Endothelial cell of umbilical vein (primary cell): ENCODE data around the gene DLEC1. TPM values are rescaled to one million over a fixed set of nuclear protein-coding genes. Genes with fewer than 3 reads are reported as not detected.

ENCODE experiments used
- BruUV-seq: library from RNA; stranded (reverse); fragments of 400-500 nt; replicated peaks from 2 replicates; lab custom pipeline; 2021; lab: Mats Ljungman, UMichigan
- CTCF ChIA-PET: fragments of 300-600, 350-600 bp; sonication (Branson Sonifier 250); formaldehyde crosslinking; loops from one replicate; lab custom pipeline; 2021; ENCODE audit warnings: antibody characterized with exemption, inconsistent platforms; lab: Charles Lee
- POLR2A ChIA-PET: fragments of 300-600, 350-600 bp; sonication (Branson Sonifier 250); formaldehyde crosslinking; loops from one replicate; lab custom pipeline; 2021; ENCODE audit warnings: antibody characterized with exemption, inconsistent platforms; lab: Charles Lee
- DNase-seq: peaks from one replicate; pipeline ENCODE4 v3.0.0-alpha.2; 2011; ENCODE audit warnings: low read depth, low spot score
- FAIRE-seq: peaks from 2 replicates; lab custom pipeline; 2011; peaks lifted over from hg19 to GRCh38; lab: Jason Lieb, UNC
- H2AFZ ChIP-seq: 2 replicates; pipeline ENCODE4 v1.6.0; 2012; ENCODE audit warnings: low read depth, low read length, control low read depth, inconsistent platforms
- H3K27ac ChIP-seq: 2 replicates; pipeline ENCODE4 v1.5.1; 2011; ENCODE audit warnings: low read depth, mild to moderate bottlenecking, control low read depth, low read length, moderate library complexity; ENCODE audit not compliant: insufficient read depth
- H3K27me3 ChIP-seq, 2 experiments: 2 replicates each; pipeline versions ENCODE4 v1.6.0 to v1.6.1; 2011; ENCODE audit warnings: low read length in 2 of 2, mixed read lengths in 1 of 2; ENCODE audit not compliant: control insufficient read depth in 2 of 2, insufficient read depth in 2 of 2
- H3K36me3 ChIP-seq, 2 experiments: 2 replicates in 1 of 2; 3 replicates in 1 of 2; pipeline ENCODE4 v1.5.1; 2011; ENCODE audit warnings: low read length in 2 of 2, mild to moderate bottlenecking in 1 of 2, moderate library complexity in 1 of 2; ENCODE audit not compliant: control insufficient read depth in 2 of 2, insufficient read depth in 2 of 2; ENCODE audit errors: extremely low read depth in 1 of 2
- H3K4me1 ChIP-seq: 3 replicates; pipeline ENCODE4 v1.5.1; 2011; ENCODE audit warnings: mild to moderate bottlenecking, low read length; ENCODE audit not compliant: control insufficient read depth, insufficient read depth; ENCODE audit errors: extremely low read depth
- H3K4me2 ChIP-seq: 2 replicates; pipeline ENCODE4 v1.6.1; 2011; ENCODE audit warnings: low read length, control low read depth, mixed read lengths; ENCODE audit not compliant: insufficient read depth
- H3K4me3 ChIP-seq, 3 experiments: fragments of 200-600 bp in 1 of 3; sonication (generic), shearing (Covaris generic) in 1 of 3; replicated peaks in 1 of 3; 2 replicates each; pipeline ENCODE4 v1.5.1; 2011 to 2016; ENCODE audit warnings: control low read depth in 3 of 3, low read length in 3 of 3, mild to moderate bottlenecking in 2 of 3, inconsistent platforms in 1 of 3, low read depth in 1 of 3, moderate library complexity in 1 of 3; ENCODE audit not compliant: insufficient read depth in 1 of 3
- H3K79me2 ChIP-seq: 2 replicates; pipeline ENCODE4 v1.6.0; 2012; ENCODE audit warnings: low read length, inconsistent platforms; ENCODE audit not compliant: control insufficient read depth, insufficient read depth
- H3K9ac ChIP-seq: replicated peaks from 2 replicates; pipeline ENCODE3; 2011; ENCODE audit warnings: low read length, control low read depth; ENCODE audit not compliant: insufficient read depth; ENCODE audit errors: extremely low read depth
- H3K9me1 ChIP-seq: replicated peaks from 3 replicates; pipeline ENCODE4 v1.6.0; 2011; ENCODE audit warnings: mild to moderate bottlenecking, low read length; ENCODE audit not compliant: control insufficient read depth, insufficient read depth; ENCODE audit errors: extremely low read depth
- H3K9me3 ChIP-seq: replicated peaks from 2 replicates; pipeline ENCODE4 v1.5.1; 2012; ENCODE audit warnings: low read length, inconsistent platforms; ENCODE audit not compliant: control insufficient read depth, insufficient read depth
- H4K20me1 ChIP-seq: replicated peaks from 2 replicates; pipeline ENCODE3; 2011; ENCODE audit warnings: mild to moderate bottlenecking, low read length; ENCODE audit not compliant: control insufficient read depth, insufficient read depth; ENCODE audit errors: extremely low read depth
- CTCF ChIP-seq, 2 donors: IDR thresholded peaks; 1 replicate in 1 of 2; 2 replicates in 1 of 2; pipeline ENCODE4 v1.5.1; 2011; ENCODE audit warnings: low read length in 2 of 2, mild to moderate bottlenecking in 2 of 2, moderate library complexity in 2 of 2, control low read depth in 1 of 2, inconsistent platforms in 1 of 2, low read depth in 1 of 2; ENCODE audit not compliant: insufficient read depth in 1 of 2; ENCODE audit errors: extremely low read depth in 1 of 2
- EZH2 ChIP-seq: IDR thresholded peaks from 2 replicates; pipeline ENCODE4 v1.6.1; 2012; ENCODE audit warnings: borderline replicate concordance, low read depth, mild to moderate bottlenecking, moderate library complexity, low read length, inconsistent platforms; ENCODE audit not compliant: severe bottlenecking
- FOS ChIP-seq: IDR thresholded peaks from 2 replicates; pipeline ENCODE4 v1.6.1; 2011; ENCODE audit warnings: mild to moderate bottlenecking, low read length, moderate library complexity, borderline replicate concordance; ENCODE audit not compliant: insufficient read depth
- GATA2 ChIP-seq: IDR thresholded peaks from 2 replicates; pipeline ENCODE4 v1.7.0; 2011; ENCODE audit warnings: low read depth, mild to moderate bottlenecking, moderate library complexity, mixed read lengths, low read length; ENCODE audit not compliant: insufficient read length, insufficient read depth
- JUN ChIP-seq: IDR thresholded peaks from 2 replicates; pipeline ENCODE4 v1.6.1; 2011; ENCODE audit warnings: borderline replicate concordance, low read depth; ENCODE audit not compliant: insufficient read length, insufficient read depth
- MYC ChIP-seq: IDR thresholded peaks from one replicate; pipeline ENCODE4 v1.6.1; 2011; ENCODE audit warnings: mild to moderate bottlenecking, low read depth, low read length
- POLR2A ChIP-seq: IDR thresholded peaks from 2 replicates; pipeline ENCODE4 v1.6.1; 2012; ENCODE audit warnings: low read depth, mild to moderate bottlenecking, control low read depth, low read length
- POLR2AphosphoS5 ChIP-seq: IDR thresholded peaks from 2 replicates; pipeline ENCODE4 v1.6.1; 2012; ENCODE audit warnings: low read depth, mild to moderate bottlenecking, control low read depth, low read length, moderate library complexity; ENCODE audit not compliant: insufficient read depth
- dilution Hi-C: fragments of 300-500 bp; cut with MboI; formaldehyde crosslinking; loops from one replicate; pipeline ENCODE4 v1.15.0; 2019; ENCODE audit warnings: low sequenced_read_pairs; ENCODE audit not compliant: extremely low pct_ligation_motif_present
- intact Hi-C: fragments of 100-400 bp; cut with micrococcal nuclease; formaldehyde crosslinking; loops from one replicate; pipeline ENCODE4 v1.10.0; 2022
- polyA plus RNA-seq, 4 experiments: library from polyadenylated mRNA; depleted of rRNA in 3 of 4; stranded (reverse) in 3 of 4; unstranded in 1 of 4; fragments of >200 nt; gene quantifications; 2 replicates each; pipeline versions ENCODE4 v1.2.1 to v1.2.3, GENCODE V29; 2011 to 2012; ENCODE audit warnings: missing spikeins in 1 of 4
- total RNA-seq: library from RNA; stranded (reverse); gene quantifications from 2 replicates; pipeline ENCODE4 v1.2.3, GENCODE V29; 2021
- TF ChIP-seq, protein P1 (sequence below): IDR thresholded peaks from 2 replicates; pipeline ENCODE4 v1.6.1; 2011; ENCODE audit not compliant: insufficient read depth, insufficient read length

DLEC1 gene
- total and polyA plus RNA-seq, 2 donors (not counting 3 experiments of a cell fraction or from before 2014, with no cell fraction given): not detected

GRCh38 chr3:38157595-38157994, 118.6 kb downstream of the DLEC1 start:
- Histone ChIP-seq H3K9ac (no peak overlapping the region), H3K27ac (no peak overlapping the region), H4K20me1 (no peaks in the 10 kb centered on the region), H2AFZ (no peak overlapping the region), H3K4me1 (no peaks in the 10 kb centered on the region), H3K79me2 (no peaks in the 10 kb centered on the region), H3K4me2 (no peak overlapping the region), H3K9me1 (no peaks in the 10 kb centered on the region), H3K4me3 (no peak overlapping the region), H3K27me3 (no peaks in the 10 kb centered on the region), H3K9me3 (no peaks in the 10 kb centered on the region), H3K36me3 (no peaks in the 10 kb centered on the region)
- BruUV-seq: no TSS peak
- DNase-seq (no peak), FAIRE-seq (no peak)
- POLR2A ChIA-PET: no interaction called here
- dilution Hi-C loops: no loop called here
- CTCF ChIA-PET: no interaction called here
- TF ChIP-seq GATA2 (no peak), CTCF (IDR thresholded peaks at IDR 0.05; ENCODE audit: extremely low read depth in 1 of 2, insufficient read depth in 1 of 2, low read depth in 1 of 2, low read length in 2 of 2) (no peak), POLR2AphosphoS5 (no peak), MYC (no peak), POLR2A (no peak), FOS (no peak), EZH2 (no peak), JUN (no peak)
- TF ChIP-seq, protein P1, sequence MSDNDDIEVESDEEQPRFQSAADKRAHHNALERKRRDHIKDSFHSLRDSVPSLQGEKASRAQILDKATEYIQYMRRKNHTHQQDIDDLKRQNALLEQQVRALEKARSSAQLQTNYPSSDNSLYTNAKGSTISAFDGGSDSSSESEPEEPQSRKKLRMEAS: no peak
- intact Hi-C loops: no loop called here
